ENCODE measurements around the gene CEP192. TPM values are rescaled to one million over a fixed set of nuclear protein-coding genes. Genes with fewer than 3 reads are reported as not detected.

Gene CEP192
- total RNA-seq, 1 donor from 2014 or later = 25.6 TPM

- Histone ChIP-seq H3K36me3 (no peaks in the 10 kb centered on the region), H3K9me3 (replicated peaks) (no peaks in the 10 kb centered on the region), H3K27ac (replicated peaks) (no peak overlapping the region), H3K27me3 (ENCODE audit: low read depth) (no peaks in the 10 kb centered on the region), H3K4me1 (no peaks in the 10 kb centered on the region), H3K4me3 (no peak overlapping the region)
- TF ChIP-seq CTCF (IDR thresholded peaks at IDR 0.05; ENCODE audit: borderline replicate concordance) = no peak
- no peak for DNase-seq
- intact Hi-C loops (cut with micrococcal nuclease) = no loop called here
Observed at GRCh38 chr18:13173578-13174145, 182.5 kb downstream of the CEP192 start.

Other genes with a start within 250 kb of the CEP192 start
- gene PTPN2, start 107.1 kb upstream of the CEP192 start, total RNA-seq = 11.0 TPM
- gene SEH1L, start 43.4 kb upstream of the CEP192 start, total RNA-seq = 18.1 TPM
- gene LDLRAD4, start 227.4 kb downstream of the CEP192 start, total RNA-seq = 43.3 TPM